Measurements from ENCODE around the gene STYXL2. TPM values are rescaled to one million over a fixed set of nuclear protein-coding genes. Genes with fewer than 3 reads are reported as not detected.

STYXL2 gene
- total and polyA plus RNA-seq, 4 donors: 0.02 to 0.57 (median 0.09) TPM

DNA sequence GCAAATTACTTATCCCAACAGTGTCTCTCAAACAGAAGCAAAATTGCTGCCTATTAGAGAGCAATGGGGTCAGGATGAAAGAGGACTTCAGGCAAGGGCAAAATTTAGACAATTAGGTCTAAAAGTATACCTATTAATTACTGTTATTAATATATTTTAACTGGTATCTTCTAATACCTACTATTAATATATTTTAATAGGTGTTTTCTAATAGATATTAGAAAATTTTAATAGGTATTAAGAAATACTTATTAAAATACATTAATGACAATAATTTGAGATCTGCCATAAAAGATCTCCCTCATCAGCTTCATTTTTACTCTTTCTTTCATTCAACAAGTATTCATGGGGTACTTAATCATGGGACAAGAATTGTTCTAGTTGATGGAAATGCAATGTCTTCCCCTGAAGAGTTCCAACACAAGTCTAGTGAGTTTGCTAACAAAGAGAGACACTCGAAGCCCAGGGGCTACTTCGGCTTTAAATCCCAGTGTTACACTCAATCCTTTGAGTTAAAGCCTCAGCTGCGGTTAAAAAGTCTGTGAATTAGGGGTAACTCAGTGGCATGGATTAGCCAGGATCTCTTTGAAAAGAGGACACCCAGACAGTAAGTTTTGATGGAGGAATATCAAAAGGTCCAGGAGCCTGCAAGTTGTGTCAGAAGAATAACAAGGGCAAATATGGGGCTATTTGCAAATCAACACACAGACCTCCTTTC lies 44.1 kb downstream of the STYXL2 start:
- no peak overlapping the region for H3K4me3 ChIP-seq
- H3K27ac ChIP-seq (ENCODE audit: low read depth in 1 of 2, low read length in 1 of 2): no peak overlapping the region
- no peak for DNase-seq
- no peaks in the 10 kb centered on the region for H3K4me1 ChIP-seq (ENCODE audit: control insufficient read depth in 5 of 5, insufficient read depth in 5 of 5, low read length in 5 of 5)
- TF ChIP-seq, protein P1, sequence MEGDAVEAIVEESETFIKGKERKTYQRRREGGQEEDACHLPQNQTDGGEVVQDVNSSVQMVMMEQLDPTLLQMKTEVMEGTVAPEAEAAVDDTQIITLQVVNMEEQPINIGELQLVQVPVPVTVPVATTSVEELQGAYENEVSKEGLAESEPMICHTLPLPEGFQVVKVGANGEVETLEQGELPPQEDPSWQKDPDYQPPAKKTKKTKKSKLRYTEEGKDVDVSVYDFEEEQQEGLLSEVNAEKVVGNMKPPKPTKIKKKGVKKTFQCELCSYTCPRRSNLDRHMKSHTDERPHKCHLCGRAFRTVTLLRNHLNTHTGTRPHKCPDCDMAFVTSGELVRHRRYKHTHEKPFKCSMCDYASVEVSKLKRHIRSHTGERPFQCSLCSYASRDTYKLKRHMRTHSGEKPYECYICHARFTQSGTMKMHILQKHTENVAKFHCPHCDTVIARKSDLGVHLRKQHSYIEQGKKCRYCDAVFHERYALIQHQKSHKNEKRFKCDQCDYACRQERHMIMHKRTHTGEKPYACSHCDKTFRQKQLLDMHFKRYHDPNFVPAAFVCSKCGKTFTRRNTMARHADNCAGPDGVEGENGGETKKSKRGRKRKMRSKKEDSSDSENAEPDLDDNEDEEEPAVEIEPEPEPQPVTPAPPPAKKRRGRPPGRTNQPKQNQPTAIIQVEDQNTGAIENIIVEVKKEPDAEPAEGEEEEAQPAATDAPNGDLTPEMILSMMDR (IDR thresholded peaks at IDR 0.05; ENCODE audit: control extremely low read depth, extremely low read depth): no peak
- H3K27me3 ChIP-seq (ENCODE audit: control insufficient read depth in 3 of 3, insufficient read depth in 3 of 3, low read length in 2 of 3): no peaks in the 10 kb centered on the region
- H3K9ac ChIP-seq (ENCODE audit: insufficient read depth in 1 of 2, low read length in 2 of 2): no peak overlapping the region
- no peak for ATAC-seq (ENCODE audit: insufficient read depth, low FRiP score)
- peaks cover 0 to 2% (median 0%) of the 10 kb centered on the region in 4 donors for H3K9me3 ChIP-seq (ENCODE audit: control insufficient read depth in 4 of 4, insufficient read depth in 3 of 4, low read length in 3 of 4)
- 79 to 87% methylated on average over 3 of the region's 3 CpGs for WGBS, 2 donors
- no peaks in the 10 kb centered on the region for H3K36me3 ChIP-seq (ENCODE audit: control insufficient read depth in 4 of 4, insufficient read depth in 4 of 4, low read length in 4 of 4)

DNA sequence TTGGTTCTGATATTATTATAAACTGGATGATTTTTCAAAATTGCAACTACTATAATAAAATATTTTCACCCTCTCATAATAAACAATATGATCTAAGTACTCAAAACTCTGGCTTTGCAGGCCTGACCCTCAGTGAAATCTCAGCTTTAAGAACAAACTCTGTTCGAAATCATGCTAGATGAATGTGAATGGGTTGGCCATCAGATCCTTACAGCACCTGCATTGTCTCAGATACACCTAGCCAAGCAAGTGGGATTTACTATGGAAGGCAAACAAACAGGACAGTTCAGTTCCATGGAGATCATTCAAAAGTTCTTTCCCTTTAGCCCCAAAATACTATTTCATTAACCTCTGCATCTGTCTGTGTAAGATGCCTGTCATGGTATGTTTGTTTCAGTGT lies 44.8 kb downstream of the STYXL2 start:
- peaks cover 0 to 2% (median 0%) of the 10 kb centered on the region in 4 donors for H3K9me3 ChIP-seq (ENCODE audit: control insufficient read depth in 4 of 4, insufficient read depth in 3 of 4, low read length in 3 of 4)
- WGBS, 2 donors: 90 to 94% methylated on average over 1 of the region's 1 CpG
- no peaks in the 10 kb centered on the region for H3K36me3 ChIP-seq (ENCODE audit: control insufficient read depth in 4 of 4, insufficient read depth in 4 of 4, low read length in 4 of 4)
- TF ChIP-seq, protein P1 (IDR thresholded peaks at IDR 0.05; ENCODE audit: control extremely low read depth, extremely low read depth): no peak
- H3K27me3 ChIP-seq (ENCODE audit: control insufficient read depth in 3 of 3, insufficient read depth in 3 of 3, low read length in 2 of 3): no peaks in the 10 kb centered on the region
- DNase-seq (no peak), ATAC-seq (ENCODE audit: insufficient read depth, low FRiP score) (no peak)
- H3K4me3 ChIP-seq: no peak overlapping the region
- H3K4me1 ChIP-seq (ENCODE audit: control insufficient read depth in 5 of 5, insufficient read depth in 5 of 5, low read length in 5 of 5): no peaks in the 10 kb centered on the region
- H3K27ac ChIP-seq (ENCODE audit: low read depth in 1 of 2, low read length in 1 of 2): no peak overlapping the region
- no peak overlapping the region for H3K9ac ChIP-seq (ENCODE audit: insufficient read depth in 1 of 2, low read length in 2 of 2)

DNA sequence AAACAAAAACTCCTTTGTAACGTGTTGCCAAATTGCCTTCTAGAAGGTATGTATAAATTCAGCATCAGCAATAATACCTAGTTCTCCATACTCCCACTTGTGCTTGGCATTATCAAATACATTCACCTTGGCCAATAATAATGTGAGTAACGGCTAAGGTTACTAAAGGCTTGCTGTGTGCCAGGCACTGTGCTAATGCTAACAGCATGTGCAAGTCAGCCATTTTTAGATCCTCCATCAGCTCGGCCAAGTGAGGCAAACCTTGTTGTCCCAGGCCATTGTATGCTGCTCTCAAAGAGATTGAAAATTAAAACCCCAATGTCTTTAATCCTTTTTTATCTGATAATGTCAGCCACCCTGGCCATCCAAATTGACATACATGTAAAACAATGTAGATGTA lies 48.1 kb downstream of the STYXL2 start:
- no peak for DNase-seq
- Histone ChIP-seq H3K27me3 (ENCODE audit: control insufficient read depth in 3 of 3, insufficient read depth in 3 of 3, low read length in 2 of 3) (no peaks in the 10 kb centered on the region), H3K27ac (ENCODE audit: low read depth in 1 of 2, low read length in 1 of 2) (no peak overlapping the region), H3K9me3 (ENCODE audit: control insufficient read depth in 4 of 4, insufficient read depth in 3 of 4, low read length in 3 of 4) (no peaks in the 10 kb centered on the region), H3K4me3 (no peak overlapping the region), H3K4me1 (ENCODE audit: control insufficient read depth in 5 of 5, insufficient read depth in 5 of 5, low read length in 5 of 5) (no peaks in the 10 kb centered on the region), H3K36me3 (ENCODE audit: control insufficient read depth in 4 of 4, insufficient read depth in 4 of 4, low read length in 4 of 4) (no peaks in the 10 kb centered on the region), H3K9ac (ENCODE audit: insufficient read depth in 1 of 2, low read length in 2 of 2) (no peak overlapping the region)
- TF ChIP-seq, protein P1 (IDR thresholded peaks at IDR 0.05; ENCODE audit: control extremely low read depth, extremely low read depth): no peak
- 90 to 98% methylated on average over 3 of the region's 3 CpGs for WGBS, 2 donors
- no peak for ATAC-seq (ENCODE audit: insufficient read depth, low FRiP score)

Other genes with a start within 250 kb of the STYXL2 start
- 10 to 100 TPM in 1 of 2 donors, 1 to 10 TPM in 1; 8.3 to 14.4 TPM for gene TADA1, start 217.8 kb upstream of the STYXL2 start, total RNA-seq
- 1 to 10 TPM; 6.5 to 6.8 TPM for gene TADA1, start 217.8 kb upstream of the STYXL2 start, polyA plus RNA-seq
- gene ILDR2, start 118.5 kb upstream of the STYXL2 start, total RNA-seq: 1 to 10 TPM in 1 of 2 donors, under 1 TPM in 1; 0.52 to 3.8 TPM
- under 1 TPM; 0.06 to 0.14 TPM for gene ILDR2, start 118.5 kb upstream of the STYXL2 start, polyA plus RNA-seq
- gene MAEL, start 104.8 kb upstream of the STYXL2 start, total RNA-seq: not detected
- gene MAEL, start 104.8 kb upstream of the STYXL2 start, polyA plus RNA-seq: under 1 TPM; 0.03 to 0.06 TPM
- 1 to 10 TPM in 1 of 2 donors, under 1 TPM in 1; 0.26 to 1.5 TPM for gene GPA33, start 3.7 kb upstream of the STYXL2 start, total RNA-seq
- gene GPA33, start 3.7 kb upstream of the STYXL2 start, polyA plus RNA-seq: under 1 TPM; 0.69 to 0.71 TPM
- 10 to 100 TPM; 14.0 to 34.4 TPM for gene POU2F1, start 126.8 kb downstream of the STYXL2 start, total RNA-seq
- gene POU2F1, start 126.8 kb downstream of the STYXL2 start, polyA plus RNA-seq: 1 to 10 TPM; 2.0 to 3.3 TPM